Measurements from ENCODE around the gene SRPK2.

Gene SRPK2

GRCh38 chr7:105096306-105096705, 292.4 kb downstream of the SRPK2 start:
- Histone ChIP-seq H2AFZ (ENCODE audit: low read length) (no peak overlapping the region), H4K8ac (ENCODE audit: low read depth, low read length) (no peak overlapping the region), H3K23ac (ENCODE audit: low read depth, low read length, poor library complexity) (no peak overlapping the region), H3K79me1 (ENCODE audit: low read depth, low read length) (no peaks in the 10 kb centered on the region), H3K9ac (ENCODE audit: low read depth, low read length, poor library complexity) (no peak overlapping the region), H3K27ac (replicated peaks; ENCODE audit: low read length) (no peak overlapping the region), H3K4me3 (ENCODE audit: low read length in 2 of 2) (no peak overlapping the region), H3K4me2 (ENCODE audit: insufficient read depth, low read length, poor library complexity, severe bottlenecking) (no peak overlapping the region), H2BK5ac (ENCODE audit: low read length) (no peak overlapping the region), H3K4me1 (ENCODE audit: control insufficient read depth in 2 of 2, insufficient read depth in 1 of 2, low read depth in 1 of 2, low read length in 2 of 2) (no peaks in the 10 kb centered on the region), H3K9me3 (replicated peaks in 1 of 2; ENCODE audit: control insufficient read depth in 2 of 2, insufficient read depth in 1 of 2, low read depth in 1 of 2, low read length in 2 of 2) (no peaks in the 10 kb centered on the region), H3K27me3 (ENCODE audit: control insufficient read depth in 3 of 3, insufficient read depth in 3 of 3, low read depth in 1 of 3, low read length in 3 of 3) (no peaks in the 10 kb centered on the region), H2BK120ac (ENCODE audit: low read depth, low read length) (no peak overlapping the region), H3K14ac (ENCODE audit: low read length) (no peak overlapping the region), H2BK12ac (ENCODE audit: low read length) (no peak overlapping the region), H2BK15ac (ENCODE audit: low read length) (no peak overlapping the region), H3K4ac (ENCODE audit: low read length) (no peak overlapping the region), H4K91ac (ENCODE audit: low read depth, low read length, poor library complexity) (no peak overlapping the region), H3K18ac (ENCODE audit: low read length) (no peak overlapping the region), H3K36me3 (replicated peaks in 1 of 2; ENCODE audit: control insufficient read depth in 2 of 2, insufficient read depth in 2 of 2, low read length in 2 of 2) (peaks cover 7 to 99% of the 10 kb centered on the region in 2 donors), H2AK5ac (ENCODE audit: low read depth, low read length) (no peak overlapping the region)
- WGBS, 2 donors (ENCODE audit: extremely low coverage in 2 of 2, insufficient read length in 2 of 2, insufficient replicate concordance in 1 of 2), result no CpG with 5 or more reads among the region's 3 CpGs
- DNase-seq (ENCODE audit: low spot score), result no peak

- Histone ChIP-seq H3K4me3 (ENCODE audit: low read length in 2 of 2) (no peak overlapping the region), H2BK120ac (ENCODE audit: low read depth, low read length) (no peak overlapping the region), H4K8ac (ENCODE audit: low read depth, low read length) (no peak overlapping the region), H3K9me3 (replicated peaks in 1 of 2; ENCODE audit: control insufficient read depth in 2 of 2, insufficient read depth in 1 of 2, low read depth in 1 of 2, low read length in 2 of 2) (no peaks in the 10 kb centered on the region), H2BK12ac (ENCODE audit: low read length) (no peak overlapping the region), H2BK5ac (ENCODE audit: low read length) (no peak overlapping the region), H2AFZ (ENCODE audit: low read length) (no peak overlapping the region), H2AK5ac (ENCODE audit: low read depth, low read length) (no peak overlapping the region), H3K27me3 (ENCODE audit: control insufficient read depth in 3 of 3, insufficient read depth in 3 of 3, low read depth in 1 of 3, low read length in 3 of 3) (no peaks in the 10 kb centered on the region), H3K14ac (ENCODE audit: low read length) (no peak overlapping the region), H3K4me2 (ENCODE audit: insufficient read depth, low read length, poor library complexity, severe bottlenecking) (no peak overlapping the region), H3K23ac (ENCODE audit: low read depth, low read length, poor library complexity) (no peak overlapping the region), H3K9ac (ENCODE audit: low read depth, low read length, poor library complexity) (no peak overlapping the region), H4K91ac (ENCODE audit: low read depth, low read length, poor library complexity) (no peak overlapping the region), H3K18ac (ENCODE audit: low read length) (no peak overlapping the region), H3K4ac (ENCODE audit: low read length) (no peak overlapping the region), H3K36me3 (replicated peaks in 1 of 2; ENCODE audit: control insufficient read depth in 2 of 2, insufficient read depth in 2 of 2, low read length in 2 of 2) (peaks cover 7 to 99% of the 10 kb centered on the region in 2 donors), H2BK15ac (ENCODE audit: low read length) (no peak overlapping the region), H3K4me1 (ENCODE audit: control insufficient read depth in 2 of 2, insufficient read depth in 1 of 2, low read depth in 1 of 2, low read length in 2 of 2) (no peaks in the 10 kb centered on the region), H3K79me1 (ENCODE audit: low read depth, low read length) (no peaks in the 10 kb centered on the region), H3K27ac (replicated peaks; ENCODE audit: low read length) (no peak overlapping the region)
- no peak for DNase-seq (ENCODE audit: low spot score)
These were observed 293.8 kb downstream of the SRPK2 start for GRCh38 chr7:105094966-105095365.

GRCh38 chr7:105088456-105088855, 300.3 kb downstream of the SRPK2 start:
- no peak overlapping the region for H2BK15ac ChIP-seq (ENCODE audit: low read length)
- no peak overlapping the region for H2AK5ac ChIP-seq (ENCODE audit: low read depth, low read length)
- no peak overlapping the region for H3K9ac ChIP-seq (ENCODE audit: low read depth, low read length, poor library complexity)
- no peaks in the 10 kb centered on the region for H3K9me3 ChIP-seq (replicated peaks in 1 of 2; ENCODE audit: control insufficient read depth in 2 of 2, insufficient read depth in 1 of 2, low read depth in 1 of 2, low read length in 2 of 2)
- peaks cover 8 to 92% of the 10 kb centered on the region in 2 donors for H3K36me3 ChIP-seq (replicated peaks in 1 of 2; ENCODE audit: control insufficient read depth in 2 of 2, insufficient read depth in 2 of 2, low read length in 2 of 2)
- H4K8ac ChIP-seq (ENCODE audit: low read depth, low read length), result no peak overlapping the region
- no peaks in the 10 kb centered on the region for H3K4me1 ChIP-seq (ENCODE audit: control insufficient read depth in 2 of 2, insufficient read depth in 1 of 2, low read depth in 1 of 2, low read length in 2 of 2)
- no peak overlapping the region for H2AFZ ChIP-seq (ENCODE audit: low read length)
- no peak overlapping the region for H3K27ac ChIP-seq (replicated peaks; ENCODE audit: low read length)
- H2BK5ac ChIP-seq (ENCODE audit: low read length), result no peak overlapping the region
- no peak overlapping the region for H3K14ac ChIP-seq (ENCODE audit: low read length)
- no peak overlapping the region for H3K4ac ChIP-seq (ENCODE audit: low read length)
- H3K18ac ChIP-seq (ENCODE audit: low read length), result no peak overlapping the region
- no peaks in the 10 kb centered on the region for H3K27me3 ChIP-seq (ENCODE audit: control insufficient read depth in 3 of 3, insufficient read depth in 3 of 3, low read depth in 1 of 3, low read length in 3 of 3)
- H3K4me3 ChIP-seq (ENCODE audit: low read length in 2 of 2), result no peak overlapping the region
- no CpG with 5 or more reads among the region's 2 CpGs for WGBS, 2 donors (ENCODE audit: extremely low coverage in 2 of 2, insufficient read length in 2 of 2, insufficient replicate concordance in 1 of 2)
- H3K23ac ChIP-seq (ENCODE audit: low read depth, low read length, poor library complexity), result no peak overlapping the region
- H3K79me1 ChIP-seq (ENCODE audit: low read depth, low read length), result no peaks in the 10 kb centered on the region
- H2BK12ac ChIP-seq (ENCODE audit: low read length), result no peak overlapping the region
- no peak for DNase-seq (ENCODE audit: low spot score)
- no peak overlapping the region for H3K4me2 ChIP-seq (ENCODE audit: insufficient read depth, low read length, poor library complexity, severe bottlenecking)
- no peak overlapping the region for H4K91ac ChIP-seq (ENCODE audit: low read depth, low read length, poor library complexity)
- H2BK120ac ChIP-seq (ENCODE audit: low read depth, low read length), result no peak overlapping the region

- Histone ChIP-seq H2BK120ac (ENCODE audit: low read depth, low read length) (no peak overlapping the region), H3K9ac (ENCODE audit: low read depth, low read length, poor library complexity) (no peak overlapping the region), H3K4me3 (ENCODE audit: low read length in 2 of 2) (no peak overlapping the region), H2BK15ac (ENCODE audit: low read length) (no peak overlapping the region), H4K8ac (ENCODE audit: low read depth, low read length) (no peak overlapping the region), H2BK12ac (ENCODE audit: low read length) (no peak overlapping the region), H4K91ac (ENCODE audit: low read depth, low read length, poor library complexity) (no peak overlapping the region), H3K27ac (replicated peaks; ENCODE audit: low read length) (no peak overlapping the region), H3K4me1 (ENCODE audit: control insufficient read depth in 2 of 2, insufficient read depth in 1 of 2, low read depth in 1 of 2, low read length in 2 of 2) (no peaks in the 10 kb centered on the region), H2BK5ac (ENCODE audit: low read length) (no peak overlapping the region), H3K23ac (ENCODE audit: low read depth, low read length, poor library complexity) (no peak overlapping the region), H2AK5ac (ENCODE audit: low read depth, low read length) (no peak overlapping the region), H3K4ac (ENCODE audit: low read length) (no peak overlapping the region), H3K4me2 (ENCODE audit: insufficient read depth, low read length, poor library complexity, severe bottlenecking) (no peak overlapping the region), H2AFZ (ENCODE audit: low read length) (no peak overlapping the region), H3K18ac (ENCODE audit: low read length) (no peak overlapping the region), H3K9me3 (replicated peaks in 1 of 2; ENCODE audit: control insufficient read depth in 2 of 2, insufficient read depth in 1 of 2, low read depth in 1 of 2, low read length in 2 of 2) (no peaks in the 10 kb centered on the region), H3K79me1 (ENCODE audit: low read depth, low read length) (no peaks in the 10 kb centered on the region), H3K14ac (ENCODE audit: low read length) (no peak overlapping the region), H3K27me3 (ENCODE audit: control insufficient read depth in 3 of 3, insufficient read depth in 3 of 3, low read depth in 1 of 3, low read length in 3 of 3) (no peaks in the 10 kb centered on the region), H3K36me3 (replicated peaks in 1 of 2; ENCODE audit: control insufficient read depth in 2 of 2, insufficient read depth in 2 of 2, low read length in 2 of 2) (peaks cover 9 to 92% of the 10 kb centered on the region in 2 donors)
- DNase-seq (ENCODE audit: low spot score), result no peak
- no CpG with 5 or more reads among the region's 6 CpGs for WGBS, 2 donors (ENCODE audit: extremely low coverage in 2 of 2, insufficient read length in 2 of 2, insufficient replicate concordance in 1 of 2)
These were observed 300.7 kb downstream of the SRPK2 start for GRCh38 chr7:105087981-105088380.

All from neuronal stem cell (in vitro differentiated cells).